K562 (cell line): Measurements from ENCODE around the gene GLYATL3. TPM values are rescaled to one million over a fixed set of nuclear protein-coding genes. Genes with fewer than 3 reads are reported as not detected.
A peak's percentile ranks its signal among the peaks of the same experiment; 100 is the strongest.

Experiments
- ATAC-seq: fragments of 200-7000 bp; cut with Tn5 transposase; 3 replicates; pipeline ENCODE4 v1.9.1; 2020; ENCODE audit warnings: moderate library complexity
- BruUV-seq: library from RNA; stranded (reverse); fragments of 400-500 nt; replicated peaks from 2 replicates; lab custom pipeline; 2021; lab: Mats Ljungman, UMichigan
- CTCF ChIA-PET: fragments of 300-600 bp; formaldehyde crosslinking; extraction: SDS; loops from one replicate; lab custom pipeline; 2021; ENCODE audit warnings: low intra/inter-chr PET ratio; lab: Yijun Ruan, JAX
- POLR2A ChIA-PET: fragments of 300-600, 350-650 bp; sonication (Branson Sonifier 250); formaldehyde crosslinking; extraction: SDS; loops from one replicate; lab custom pipeline; 2021; ENCODE audit warnings: antibody characterized with exemption, inconsistent platforms; lab: Yijun Ruan, JAX
- DNase-seq, 4 experiments: peaks; one replicate each; pipeline versions ENCODE4 v3.0.0 to v3.0.0-alpha.2; 2011 to 2018; ENCODE audit warnings: low spot score in 3 of 4, mixed read lengths in 3 of 4; ENCODE audit errors: extremely low read depth in 1 of 4
- FAIRE-seq: peaks from 2 replicates; lab custom pipeline; 2011; peaks lifted over from hg19 to GRCh38; lab: Jason Lieb, UNC
- H2AFZ ChIP-seq: 2 replicates; pipeline ENCODE4 v1.6.0; 2011; ENCODE audit warnings: low read depth, low read length, control low read depth, inconsistent platforms
- H3K27ac ChIP-seq: fragments of 200-600 bp; 3 replicates; pipeline ENCODE4 v1.8.0; 2011; ENCODE audit warnings: low read depth, mild to moderate bottlenecking, control low read depth, inconsistent platforms, low read length, moderate library complexity, mixed read lengths; ENCODE audit errors: extremely low read depth
- H3K27me3 ChIP-seq, 2 experiments: fragments of 300-600 bp in 1 of 2; 2 replicates in 1 of 2; 3 replicates in 1 of 2; pipeline versions ENCODE4 v1.6.0 to v1.8.0; 2011; ENCODE audit warnings: inconsistent platforms in 2 of 2, low read length in 2 of 2, mild to moderate bottlenecking in 1 of 2, mixed read lengths in 1 of 2, moderate library complexity in 1 of 2; ENCODE audit not compliant: control insufficient read depth in 2 of 2, insufficient read depth in 2 of 2
- H3K36me3 ChIP-seq: fragments of 300-600 bp; 3 replicates; pipeline ENCODE4 v1.8.0; 2011; ENCODE audit warnings: mild to moderate bottlenecking, low read length, inconsistent platforms; ENCODE audit not compliant: control insufficient read depth, insufficient read depth
- H3K4me1 ChIP-seq, 2 experiments: fragments of 200-600 bp in 1 of 2; replicated peaks in 1 of 2; 2 replicates in 1 of 2; 3 replicates in 1 of 2; pipeline versions ENCODE4 v1.5.1 to v1.8.0; 2011; ENCODE audit warnings: inconsistent platforms in 2 of 2, low read length in 2 of 2, mild to moderate bottlenecking in 1 of 2, mixed read lengths in 1 of 2, moderate library complexity in 1 of 2; ENCODE audit not compliant: control insufficient read depth in 2 of 2, insufficient read depth in 2 of 2
- H3K4me2 ChIP-seq: 2 replicates; pipeline ENCODE4 v1.6.1; 2011; ENCODE audit warnings: low read length, control low read depth, inconsistent platforms, mixed read lengths; ENCODE audit not compliant: insufficient read depth
- H3K4me3 ChIP-seq: fragments of 200-600 bp; sonication (generic), shearing (Covaris generic); 2 replicates; pipeline ENCODE4 v1.5.1; 2016; ENCODE audit warnings: control low read depth, inconsistent platforms
- H3K79me2 ChIP-seq: fragments of 200-600 bp; 3 replicates; pipeline ENCODE4 v1.8.0; 2011; ENCODE audit warnings: low read length, inconsistent platforms; ENCODE audit not compliant: control insufficient read depth, insufficient read depth
- H3K9ac ChIP-seq, 2 experiments: 2 replicates each; pipeline versions ENCODE4 v1.6.0 to v1.6.1; 2011; ENCODE audit warnings: low read depth in 2 of 2, low read length in 2 of 2, control low read depth in 1 of 2, inconsistent platforms in 1 of 2, mild to moderate bottlenecking in 1 of 2, mixed read lengths in 1 of 2; ENCODE audit not compliant: insufficient read depth in 1 of 2
- H3K9me1 ChIP-seq: one replicate; pipeline ENCODE4 v1.6.0; 2011; ENCODE audit warnings: inconsistent platforms, mild to moderate bottlenecking, low read length, moderate library complexity; ENCODE audit not compliant: control insufficient read depth, insufficient read depth
- H3K9me3 ChIP-seq: replicated peaks from 2 replicates; pipeline ENCODE4 v1.5.1; 2011; ENCODE audit warnings: low read depth, low read length, inconsistent platforms; ENCODE audit not compliant: control insufficient read depth, insufficient read depth
- H4K20me1 ChIP-seq: replicated peaks from 2 replicates; pipeline ENCODE4 v1.6.1; 2011; ENCODE audit warnings: low read length, inconsistent platforms, mixed read lengths; ENCODE audit not compliant: control insufficient read depth, insufficient read depth
- BHLHE40 ChIP-seq: IDR thresholded peaks from 2 replicates; pipeline ENCODE4 v1.6.1; 2011; ENCODE audit warnings: low read length, improper control_type of control experiment
- CAMTA2 ChIP-seq: fragments of 250-450 bp; sonication (Bioruptor Pico); conservative IDR thresholded peaks from 2 replicates; pipeline ENCODE4 v1.5.1; 2022
- CBFA2T3 ChIP-seq: fragments of 450-650 bp; IDR thresholded peaks from 2 replicates; pipeline ENCODE4 v1.6.1; 2017
- CEBPZ ChIP-seq: fragments of 150-350 bp; IDR thresholded peaks from 2 replicates; pipeline ENCODE4 v1.6.1; 2014; ENCODE audit warnings: low read depth, mild to moderate bottlenecking, low read length, borderline replicate concordance
- CTBP1 ChIP-seq: fragments of 450-650 bp; IDR thresholded peaks from 2 replicates; pipeline ENCODE4 v1.6.1; 2016; ENCODE audit warnings: borderline replicate concordance
- ELF4 ChIP-seq: fragments of 450-650 bp; formaldehyde crosslinking; IDR thresholded peaks from 2 replicates; pipeline ENCODE4 v1.4.0; 2022; ENCODE audit warnings: missing genetic modification characterization
- KLF16 ChIP-seq: IDR thresholded peaks from 2 replicates; pipeline ENCODE4 v1.6.1; 2016; ENCODE audit warnings: antibody characterized with exemption
- MAFF ChIP-seq: IDR thresholded peaks from 2 replicates; pipeline ENCODE4 v1.6.1; 2012; ENCODE audit warnings: low read length, improper control_type of control experiment
- MYC ChIP-seq, 2 experiments: fragments of 250-450 bp in 1 of 2; sonication (Bioruptor Pico) in 1 of 2; IDR thresholded peaks; 2 replicates each; pipeline versions ENCODE4 v1.5.1 to v1.6.1; 2012 to 2021; ENCODE audit warnings: low read depth in 2 of 2, borderline replicate concordance in 1 of 2, improper control_type of control experiment in 1 of 2, low read length in 1 of 2, mild to moderate bottlenecking in 1 of 2, moderate library complexity in 1 of 2
- POU5F1 ChIP-seq: fragments of 150-350 bp; IDR thresholded peaks from 2 replicates; pipeline ENCODE4 v1.6.1; 2014; ENCODE audit warnings: borderline replicate concordance, low read length, low read depth, mild to moderate bottlenecking; ENCODE audit not compliant: partially characterized antibody
- RBM15 ChIP-seq: fragments of 200-400 bp; formaldehyde crosslinking; IDR thresholded peaks from 2 replicates; pipeline ENCODE4 v1.6.1; 2018; ENCODE audit warnings: mild to moderate bottlenecking, low read length, moderate library complexity; ENCODE audit not compliant: insufficient read depth
- TAF7 ChIP-seq: fragments of 450-650 bp; IDR thresholded peaks from 2 replicates; pipeline ENCODE4 v1.6.1; 2016; ENCODE audit warnings: missing genetic modification characterization, missing compliant biosample characterization
- ZNF146 ChIP-seq: IDR thresholded peaks from one replicate; pipeline ENCODE4 v1.6.1; 2018; ENCODE audit warnings: missing compliant biosample characterization; ENCODE audit not compliant: unreplicated experiment
- ZNF512 ChIP-seq: IDR thresholded peaks from 2 replicates; pipeline ENCODE4 v1.6.1; 2016; ENCODE audit warnings: missing genetic modification characterization, missing compliant biosample characterization
- WGBS: fragments of 100-300 bp; shearing (Covaris generic); methylation state at CpG from one replicate; pipeline ENCODE4 v1.1.6; 2016; ENCODE audit warnings: low coverage, mixed read lengths; ENCODE audit not compliant: insufficient coverage; ENCODE audit errors: missing lambda C conversion rate; 5-methylcytosine and 5-hydroxymethylcytosine counted together
- in situ Hi-C: fragments of 300-500 bp; cut with MboI; formaldehyde crosslinking; loops from 4 replicates; pipeline ENCODE4 v1.15.0; 2018; ENCODE audit warnings: inconsistent platforms, mixed read lengths
- intact Hi-C: fragments of 100-400 bp; cut with micrococcal nuclease; formaldehyde crosslinking; loops from 2 replicates; pipeline ENCODE4 v1.14.2; 2022
- polyA plus RNA-seq, 8 experiments: library from polyadenylated mRNA; depleted of rRNA in 4 of 8; stranded (reverse) in 5 of 8; unstranded in 3 of 8; fragments of >200 nt; fragmentation: Nextera tagmentation in 2 of 8; fragmentation: Illumina TruSeq in 1 of 8; extraction: Ambion mirVana in 2 of 8; extraction: Trizol in 1 of 8; gene quantifications; 2 replicates each; pipeline versions ENCODE4 v1.2.1 to v1.2.3, GENCODE V29; 2011 to 2014; ENCODE audit warnings: inconsistent platforms in 1 of 8, missing spikeins in 1 of 8
- total RNA-seq, 7 experiments: library from RNA; depleted of rRNA in 6 of 7; stranded (reverse); fragments of >200 nt in 6 of 7; fragmentation: Illumina TruSeq in 2 of 7; extraction: Trizol in 2 of 7; gene quantifications; 2 replicates each; pipeline versions ENCODE4 v1.2.1 to v1.2.3, GENCODE V29; 2011 to 2021; ENCODE audit warnings: low replicate concordance in 1 of 7

GLYATL3 gene
- total and polyA plus RNA-seq, 9 of the 15 experiments (the other 6 are each of a cell fraction or from before 2014, with no cell fraction given) = not detected

DNA sequence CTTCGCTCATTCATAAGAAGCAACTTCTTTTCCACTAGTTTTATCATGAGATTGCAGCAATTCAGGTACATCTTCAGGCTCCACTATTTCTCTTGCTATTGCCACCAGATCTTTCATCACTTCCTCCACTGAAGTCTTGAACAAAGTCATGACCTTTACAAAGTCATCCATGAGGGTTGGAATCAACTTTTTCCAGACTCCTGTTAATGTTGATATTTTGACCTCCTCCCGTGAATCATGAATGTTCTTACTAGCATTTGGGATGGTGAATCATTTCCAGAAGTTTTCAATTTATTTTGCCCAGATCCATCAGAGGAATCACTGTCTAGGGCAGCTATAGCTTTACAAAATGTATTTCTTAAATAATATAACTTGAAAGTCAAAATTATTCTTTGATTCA lies 35.0 kb upstream of the GLYATL3 start:
- no peak for TF ChIP-seq CEBPZ
- no peak for TF ChIP-seq TAF7 (tag)
- no peak for TF ChIP-seq POU5F1
- TF ChIP-seq MYC (IDR thresholded peaks at IDR 0.05; ENCODE audit: low read depth, low read length) = no peak
- TF ChIP-seq MYC (CRISPR knock-in tag; IDR thresholded peaks at IDR 0.05; ENCODE audit: borderline replicate concordance, low read depth) = no peak
- TF ChIP-seq ZNF146 = no peak
- TF ChIP-seq RBM15 = no peak
- no peak for TF ChIP-seq ELF4 (CRISPR knock-in tag)
- TF ChIP-seq KLF16 = no peak
- no peak for TF ChIP-seq CTBP1
- no peak for TF ChIP-seq MAFF
- no peak for TF ChIP-seq ZNF512 (tag)
- no peak for TF ChIP-seq BHLHE40
- TF ChIP-seq CBFA2T3 = no peak
- TF ChIP-seq CAMTA2 (CRISPR knock-in tag) = no peak
- CTCF ChIA-PET = no interaction called here
- no peaks in the 10 kb centered on the region for H3K9me3 ChIP-seq
- intact Hi-C loops (loop anchor here (5.0 kb wide), 2 partner anchors 143 to 273 kb away; no protein-coding TSS in a partner anchor), in situ Hi-C loops (no loop called here)
- DNase-seq (no peak), ATAC-seq (no peak), FAIRE-seq (no peak)
- H2AFZ ChIP-seq = no peak overlapping the region
- H3K4me3 ChIP-seq = peak overlapping the region; percentile 74
- BruUV-seq = no TSS peak
- peaks cover 0 to 8% of the 10 kb centered on the region in 2 experiments; a peak in 2 of 5 replicates for H3K4me1 ChIP-seq
- 68% methylated on average over 2 of the region's 2 CpGs for WGBS
- H3K9ac ChIP-seq = no peak overlapping the region
- H3K36me3 ChIP-seq = peaks cover 4% of the 10 kb centered on the region; the same call in 2 of the 3 replicates
- H4K20me1 ChIP-seq = no peaks in the 10 kb centered on the region
- H3K4me2 ChIP-seq = peak overlapping the region; percentile 98; the same call in 1 of the 2 replicates
- no peak overlapping the region for H3K27ac ChIP-seq
- H3K27me3 ChIP-seq = no peaks in the 10 kb centered on the region
- POLR2A ChIA-PET = no interaction called here
- peaks cover 77% of the 10 kb centered on the region for H3K79me2 ChIP-seq
- no peaks in the 10 kb centered on the region for H3K9me1 ChIP-seq
